ENCODE measurements around the gene IZUMO1. TPM values are rescaled to one million over a fixed set of nuclear protein-coding genes. Genes with fewer than 3 reads are reported as not detected.

Gene IZUMO1
- 0.19 and 0.40 TPM in 2 replicates for total RNA-seq (ENCODE audit: low replicate concordance)

- Mint-ChIP-seq H3K36me3 (peaks cover 4% of the 10 kb centered on the region), H3K4me3 (peak within 1 kb of the TSS; percentile 77), H3K27me3 (ENCODE audit: insufficient read depth, low read depth) (peaks cover 29% of the 10 kb centered on the region), H3K4me1 (peaks cover 13% of the 10 kb centered on the region), H3K9me3 (peaks cover 7% of the 10 kb centered on the region), H3K27ac (peak within 1 kb of the TSS; percentile 54)
- DNase-seq (ENCODE audit: low spot score): peak; percentile 91
- peaks cover 13% of the 10 kb centered on the region for H3K79me2 ChIP-seq (ENCODE audit: low read depth)
- H3K4me3 ChIP-seq: peak within 1 kb of the TSS; percentile 63
- H3F3A ChIP-seq (ENCODE audit: low read depth): peaks cover 18% of the 10 kb centered on the region
- H2AFZ ChIP-seq (replicated peaks): peak within 1 kb of the TSS; percentile 84
- H3K9ac ChIP-seq: no peak within 1 kb of the TSS
- no peak for TF ChIP-seq EZH2phosphoT487 (IDR thresholded peaks at IDR 0.05)
- H3K27ac ChIP-seq: no peak within 1 kb of the TSS
- no peaks in the 10 kb centered on the region for H3K4me1 ChIP-seq
- H3K36me3 ChIP-seq: no peaks in the 10 kb centered on the region
- H3K9me3 ChIP-seq (ENCODE audit: low read depth): no peaks in the 10 kb centered on the region
- no peaks in the 10 kb centered on the region for H4K20me1 ChIP-seq (ENCODE audit: low read depth)
- no peaks in the 10 kb centered on the region for H3K27me3 ChIP-seq
- peak within 1 kb of the TSS; percentile 76 for H3K4me2 ChIP-seq
Observed at GRCh38 chr19:48746738-48747575, at the start of gene IZUMO1. IZUMO1 (minus strand) TSS chr19:48746909; CDS start chr19:48745859, 1,050 bp downstream.

DNA sequence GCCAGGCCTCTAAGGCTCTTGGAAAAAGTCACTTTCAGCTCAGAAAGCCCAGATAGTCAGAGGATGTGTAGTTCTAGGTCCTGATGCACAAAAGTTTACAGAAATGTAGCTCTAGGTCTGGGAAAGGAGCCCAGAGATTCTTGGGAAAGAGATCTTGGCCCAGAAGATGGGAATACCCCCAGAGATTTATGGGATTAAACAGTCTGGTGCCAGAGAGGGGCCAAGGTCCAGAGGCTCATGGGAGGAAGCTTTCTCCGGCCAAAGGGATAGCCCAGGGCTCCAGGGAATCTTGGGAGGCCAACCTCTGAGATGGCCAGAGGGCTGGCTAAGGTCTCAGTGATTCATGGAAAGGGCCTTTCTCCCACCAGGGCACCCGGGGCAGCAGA lies 49.0 kb upstream of the IZUMO1 start:
- Histone ChIP-seq H3K4me1 (peaks cover 8% of the 10 kb centered on the region), H3K36me3 (no peaks in the 10 kb centered on the region), H3K9ac (no peak overlapping the region), H3K9me3 (ENCODE audit: low read depth) (no peaks in the 10 kb centered on the region), H3K27me3 (no peaks in the 10 kb centered on the region), H3K4me3 (no peak overlapping the region), H3F3A (ENCODE audit: low read depth) (peaks cover 6% of the 10 kb centered on the region), H4K20me1 (ENCODE audit: low read depth) (no peaks in the 10 kb centered on the region), H3K27ac (no peak overlapping the region), H3K79me2 (ENCODE audit: low read depth) (no peaks in the 10 kb centered on the region), H3K4me2 (no peak overlapping the region), H2AFZ (replicated peaks) (no peak overlapping the region)
- peak overlapping the region; percentile 94 for H3K4me3 Mint-ChIP-seq
- no peak for DNase-seq (ENCODE audit: low spot score)
- TF ChIP-seq, protein P1, sequence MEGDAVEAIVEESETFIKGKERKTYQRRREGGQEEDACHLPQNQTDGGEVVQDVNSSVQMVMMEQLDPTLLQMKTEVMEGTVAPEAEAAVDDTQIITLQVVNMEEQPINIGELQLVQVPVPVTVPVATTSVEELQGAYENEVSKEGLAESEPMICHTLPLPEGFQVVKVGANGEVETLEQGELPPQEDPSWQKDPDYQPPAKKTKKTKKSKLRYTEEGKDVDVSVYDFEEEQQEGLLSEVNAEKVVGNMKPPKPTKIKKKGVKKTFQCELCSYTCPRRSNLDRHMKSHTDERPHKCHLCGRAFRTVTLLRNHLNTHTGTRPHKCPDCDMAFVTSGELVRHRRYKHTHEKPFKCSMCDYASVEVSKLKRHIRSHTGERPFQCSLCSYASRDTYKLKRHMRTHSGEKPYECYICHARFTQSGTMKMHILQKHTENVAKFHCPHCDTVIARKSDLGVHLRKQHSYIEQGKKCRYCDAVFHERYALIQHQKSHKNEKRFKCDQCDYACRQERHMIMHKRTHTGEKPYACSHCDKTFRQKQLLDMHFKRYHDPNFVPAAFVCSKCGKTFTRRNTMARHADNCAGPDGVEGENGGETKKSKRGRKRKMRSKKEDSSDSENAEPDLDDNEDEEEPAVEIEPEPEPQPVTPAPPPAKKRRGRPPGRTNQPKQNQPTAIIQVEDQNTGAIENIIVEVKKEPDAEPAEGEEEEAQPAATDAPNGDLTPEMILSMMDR (IDR thresholded peaks at IDR 0.05): no peak
- TF ChIP-seq EZH2phosphoT487 (IDR thresholded peaks at IDR 0.05) (no peak), EZH2 (IDR thresholded peaks at IDR 0.05) (no peak)
- no peaks in the 10 kb centered on the region for H3K9me3 Mint-ChIP-seq
- peaks cover 31% of the 10 kb centered on the region for H3K4me1 Mint-ChIP-seq
- peak overlapping the region; percentile 95 for H3K27ac Mint-ChIP-seq
- peaks cover 2% of the 10 kb centered on the region for H3K27me3 Mint-ChIP-seq (ENCODE audit: insufficient read depth, low read depth)
- H3K36me3 Mint-ChIP-seq: peaks cover 3% of the 10 kb centered on the region

GRCh38 chr19:48795055-48795684 lies 48.5 kb upstream of the IZUMO1 start:
- Mint-ChIP-seq H3K27ac (peak overlapping the region; percentile 95), H3K36me3 (peaks cover 3% of the 10 kb centered on the region), H3K4me1 (peaks cover 29% of the 10 kb centered on the region), H3K9me3 (no peaks in the 10 kb centered on the region), H3K4me3 (peak overlapping the region; percentile 94), H3K27me3 (ENCODE audit: insufficient read depth, low read depth) (peaks cover 2% of the 10 kb centered on the region)
- no peak overlapping the region for H3K27ac ChIP-seq
- peak; percentile 98 for DNase-seq (ENCODE audit: low spot score)
- peak overlapping the region; percentile 70 for H3K4me2 ChIP-seq
- no peak for TF ChIP-seq EZH2phosphoT487 (IDR thresholded peaks at IDR 0.05)
- TF ChIP-seq, protein P1 (IDR thresholded peaks at IDR 0.05): peak; percentile 100
- TF ChIP-seq EZH2 (IDR thresholded peaks at IDR 0.05): no peak
- H3K4me1 ChIP-seq: peaks cover 8% of the 10 kb centered on the region
- H3K9ac ChIP-seq: no peak overlapping the region
- no peaks in the 10 kb centered on the region for H3K27me3 ChIP-seq
- no peaks in the 10 kb centered on the region for H3K36me3 ChIP-seq
- H3F3A ChIP-seq (ENCODE audit: low read depth): peaks cover 6% of the 10 kb centered on the region
- no peaks in the 10 kb centered on the region for H3K9me3 ChIP-seq (ENCODE audit: low read depth)
- H3K4me3 ChIP-seq: peak overlapping the region; percentile 74
- peak overlapping the region; percentile 98 for H2AFZ ChIP-seq (replicated peaks)
- H3K79me2 ChIP-seq (ENCODE audit: low read depth): no peaks in the 10 kb centered on the region
- H4K20me1 ChIP-seq (ENCODE audit: low read depth): no peaks in the 10 kb centered on the region

Measured in neural progenitor cell (in vitro differentiated cells).